Left lung (tissue), 10 donors: Measurements from ENCODE around the gene ABI1. TPM values are rescaled to one million over a fixed set of nuclear protein-coding genes. Genes with fewer than 3 reads are reported as not detected.

Experiments
- ATAC-seq: fragments of 200-7000 bp; cut with Tn5 transposase; one replicate; pipeline ENCODE4 v1.9.1; 2020; ENCODE audit warnings: moderate library complexity
- DNase-seq, 4 donors: peaks; one replicate each; pipeline ENCODE4 v3.0.0-alpha.2; 2013 to 2020
- H3K27ac ChIP-seq, 2 donors: fragments of 200-600 bp; sonication (generic) in 1 of 2; one replicate each; pipeline versions ENCODE4 v1.5.0 to v1.8.0; 2020 to 2021
- H3K27me3 ChIP-seq, 2 donors: fragments of 200-600 bp; sonication (generic) in 1 of 2; one replicate each; pipeline versions ENCODE4 v1.5.0 to v1.8.0; 2020 to 2021
- H3K36me3 ChIP-seq, 2 donors: fragments of 200-600 bp; sonication (generic) in 1 of 2; one replicate each; pipeline versions ENCODE4 v1.5.0 to v1.8.0; 2020 to 2021
- H3K4me1 ChIP-seq, 2 donors: fragments of 200-600 bp; one replicate each; pipeline ENCODE4 v1.8.0; 2021
- H3K4me3 ChIP-seq, 2 donors: fragments of 200-600 bp; sonication (generic) in 1 of 2; one replicate each; pipeline versions ENCODE4 v1.5.0 to v1.8.0; 2020 to 2021; ENCODE audit warnings: mild to moderate bottlenecking in 1 of 2
- H3K9me3 ChIP-seq, 2 donors: fragments of 200-600 bp; sonication (generic) in 1 of 2; one replicate each; pipeline versions ENCODE4 v1.5.0 to v1.8.0; 2020 to 2021
- CTCF ChIP-seq, 2 donors: fragments of 200-600 bp; sonication (generic) in 1 of 2; IDR thresholded peaks; one replicate each; pipeline versions ENCODE4 v1.5.0 to v1.8.0; 2021; ENCODE audit warnings: antibody characterized with exemption in 2 of 2
- intact Hi-C, 2 donors: fragments of 100-400 bp; cut with DNase I; formaldehyde crosslinking; loops; one replicate each; pipeline versions ENCODE4 v1.11.2 to v1.14.2; 2022
- polyA plus RNA-seq, 6 donors: library from polyadenylated mRNA; unstranded; fragments of 120-200 nt; gene quantifications; one replicate each; pipeline ENCODE4 v1.2.1, GENCODE V29; 2013; ENCODE audit not compliant: insufficient read length in 6 of 6
- total RNA-seq, 2 donors: library from RNA; stranded (reverse); fragmentation: NEBNext Ultra II Directional; extraction: Animal tissue kit (Norgen Biotek cat#: 25700); gene quantifications; one replicate each; pipeline ENCODE4 v1.2.1, GENCODE V29; 2021
- donor health status: DM: no; HTN: yes; CAD: no.
- donor health status: DM: no; HTN: no; CAD: no.

Gene ABI1
- total and polyA plus RNA-seq, 8 donors, result 46.8 to 71.6 (median 63.1) TPM

- intact Hi-C loops, result no loop called here
- DNase-seq (no peak), ATAC-seq (no peak)
- Histone ChIP-seq H3K4me1 (peaks cover 0 to 7% of the 10 kb centered on the region in 2 donors), H3K4me3 (no peak overlapping the region), H3K27me3 (no peaks in the 10 kb centered on the region), H3K9me3 (no peaks in the 10 kb centered on the region), H3K36me3 (no peaks in the 10 kb centered on the region), H3K27ac (no peak overlapping the region)
- TF ChIP-seq CTCF (IDR thresholded peaks at IDR 0.05), result no peak
Observed at GRCh38 chr10:26810435-26811026, 50.2 kb downstream of the ABI1 start.

GRCh38 chr10:26809973-26810372 lies 50.8 kb downstream of the ABI1 start:
- H3K27me3 ChIP-seq, result no peaks in the 10 kb centered on the region
- DNase-seq, result no peak
- intact Hi-C loops, result no loop called here
- peaks cover 0 to 8% of the 10 kb centered on the region in 2 donors for H3K4me1 ChIP-seq
- no peak for TF ChIP-seq CTCF (IDR thresholded peaks at IDR 0.05)
- H3K27ac ChIP-seq, result no peak overlapping the region
- H3K36me3 ChIP-seq, result no peaks in the 10 kb centered on the region
- H3K4me3 ChIP-seq, result no peak overlapping the region
- ATAC-seq, result no peak
- no peaks in the 10 kb centered on the region for H3K9me3 ChIP-seq

DNA sequence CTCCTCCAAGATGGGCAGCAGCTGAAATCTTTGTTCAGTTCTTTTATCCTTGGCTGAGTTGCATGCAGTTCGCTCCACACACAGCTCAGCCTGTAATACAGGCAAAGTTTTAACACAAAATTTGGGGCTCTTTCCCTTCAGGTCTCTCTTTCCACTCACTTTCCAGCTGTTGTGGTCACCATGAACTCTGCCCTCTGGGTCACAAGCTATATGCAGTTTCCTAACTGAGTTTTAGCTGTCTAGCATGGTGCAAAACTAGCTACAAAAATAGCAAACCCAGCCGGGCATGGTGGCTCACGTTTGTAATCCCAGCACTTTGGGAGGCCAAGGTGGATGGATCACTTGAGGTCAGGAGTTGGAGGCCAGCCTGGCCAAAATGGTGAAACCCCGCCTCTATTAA lies 53.2 kb downstream of the ABI1 start:
- H3K4me3 ChIP-seq, result no peak overlapping the region
- no peak for DNase-seq
- peaks cover 0 to 31% of the 10 kb centered on the region in 2 donors for H3K4me1 ChIP-seq
- H3K36me3 ChIP-seq, result no peaks in the 10 kb centered on the region
- no peaks in the 10 kb centered on the region for H3K9me3 ChIP-seq
- intact Hi-C loops, result no loop called here
- no peak overlapping the region for H3K27ac ChIP-seq
- TF ChIP-seq CTCF (IDR thresholded peaks at IDR 0.05), result no peak
- no peaks in the 10 kb centered on the region for H3K27me3 ChIP-seq
- no peak for ATAC-seq

DNA sequence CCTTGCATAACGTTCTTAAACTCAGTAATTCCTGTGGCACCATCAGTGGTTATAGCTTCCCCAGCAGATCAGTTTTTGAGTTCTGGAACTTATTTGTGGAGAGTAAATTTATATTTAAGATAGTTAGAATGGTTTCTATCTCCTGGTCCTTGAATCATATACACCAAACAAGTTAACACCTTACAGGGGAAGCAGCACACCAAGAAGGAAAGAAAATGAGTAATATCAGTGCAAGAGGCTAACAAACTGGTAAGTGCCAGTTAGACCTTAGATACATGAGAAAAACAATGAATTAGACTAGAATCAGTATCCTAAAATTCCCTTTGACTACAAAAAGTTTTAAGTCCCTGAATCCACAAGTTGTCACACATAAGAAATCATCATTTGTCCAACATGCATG lies 54.2 kb downstream of the ABI1 start:
- TF ChIP-seq CTCF (IDR thresholded peaks at IDR 0.05), result no peak
- H3K4me1 ChIP-seq, result peaks cover 0 to 38% of the 10 kb centered on the region in 2 donors
- H3K36me3 ChIP-seq, result no peaks in the 10 kb centered on the region
- ATAC-seq (no peak), DNase-seq (no peak)
- no peak overlapping the region for H3K4me3 ChIP-seq
- peak overlapping the region in 1 of 2 donors; percentile 5 for H3K27ac ChIP-seq
- H3K9me3 ChIP-seq, result no peaks in the 10 kb centered on the region
- intact Hi-C loops, result no loop called here
- no peaks in the 10 kb centered on the region for H3K27me3 ChIP-seq

DNA sequence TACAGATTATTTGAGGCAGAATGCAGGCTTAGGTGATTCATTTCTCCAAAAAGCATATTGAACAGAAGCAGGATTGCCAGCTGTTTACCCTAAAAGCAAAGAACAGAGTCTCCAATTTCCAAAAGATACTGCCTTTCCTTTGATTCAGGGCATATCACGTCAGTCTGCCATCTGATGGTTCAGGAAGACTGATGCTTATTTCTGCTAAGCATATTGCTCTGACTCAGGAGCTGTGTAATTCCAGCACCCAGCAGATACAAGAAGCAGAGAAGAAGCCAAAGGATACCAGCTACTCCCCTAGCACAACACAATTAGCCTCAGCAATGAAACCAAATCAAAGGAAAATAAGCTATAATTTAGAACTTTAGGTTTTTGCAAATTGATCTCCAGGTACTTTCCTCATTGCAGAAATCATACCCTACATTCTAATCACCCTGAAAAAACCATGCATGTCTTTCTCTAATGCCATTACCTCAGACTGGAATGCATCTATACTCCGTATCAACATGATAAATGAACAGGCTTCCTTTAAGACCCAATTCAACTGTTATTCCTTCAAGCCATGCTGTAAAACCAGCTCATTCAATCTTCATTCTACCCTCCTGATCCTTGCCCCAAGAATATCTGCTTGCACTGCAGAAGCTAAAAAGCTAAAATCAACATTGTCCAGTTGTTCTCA lies 55.1 kb downstream of the ABI1 start:
- no peaks in the 10 kb centered on the region for H3K36me3 ChIP-seq
- H3K4me3 ChIP-seq, result no peak overlapping the region
- H3K4me1 ChIP-seq, result peaks cover 0 to 35% of the 10 kb centered on the region in 2 donors
- intact Hi-C loops, result no loop called here
- TF ChIP-seq CTCF (IDR thresholded peaks at IDR 0.05), result no peak
- H3K27ac ChIP-seq, result peak overlapping the region in 1 of 2 donors; percentile 5
- no peaks in the 10 kb centered on the region for H3K27me3 ChIP-seq
- DNase-seq (no peak), ATAC-seq (no peak)
- H3K9me3 ChIP-seq, result no peaks in the 10 kb centered on the region
